ENCODE results near the gene UST.

GRCh38 chr6:148928811-148929210 is 182.0 kb downstream of the UST start:
- TF ChIP-seq CTCF (IDR thresholded peaks at IDR 0.05): no peak
- TF ChIP-seq EZH2 (IDR thresholded peaks at IDR 0.05; ENCODE audit: borderline replicate concordance, insufficient read depth, low read depth, low read length, poor library complexity, severe bottlenecking): no peak
